T-helper 17 cell (primary cell): Measurements from ENCODE around the gene D2HGDH. TPM values are rescaled to one million over a fixed set of nuclear protein-coding genes. Genes with fewer than 3 reads are reported as not detected.
"Not testable (repeated sequence)": the region's sequence is repeated elsewhere in the genome, so short reads cannot be mapped to it uniquely, and the experiment has no call there.

Experiments
- ATAC-seq: fragments of 150-1000 bp; cut with Tn5 transposase; 2 replicates; pipeline ENCODE4 v1.10.0; 2021; ENCODE audit warnings: mild to moderate bottlenecking, moderate library complexity
- DNase-seq, 3 donors: peaks; one replicate each; pipeline versions ENCODE4 v3.0.0 to v3.0.0-alpha.2; 2020 to 2021
- H3K9me3 ChIP-seq: one replicate; pipeline ENCODE4 v1.7.0; 2013; ENCODE audit warnings: low read length, mild to moderate bottlenecking; ENCODE audit not compliant: control insufficient read depth, poor library complexity, severe bottlenecking
- H3K27ac Mint-ChIP-seq: one replicate; pipeline ENCODE4 v1.8.0; 2022; ENCODE audit warnings: mild to moderate bottlenecking, moderate library complexity, mixed read lengths
- H3K27me3 Mint-ChIP-seq: one replicate; pipeline ENCODE4 v1.8.0; 2022; ENCODE audit warnings: mixed read lengths
- H3K36me3 Mint-ChIP-seq: one replicate; pipeline ENCODE4 v1.8.0; 2022; ENCODE audit warnings: low read depth, mixed read lengths
- H3K4me1 Mint-ChIP-seq: one replicate; pipeline ENCODE4 v1.8.0; 2022; ENCODE audit warnings: mild to moderate bottlenecking, mixed read lengths
- H3K4me3 Mint-ChIP-seq: one replicate; pipeline ENCODE4 v1.8.0; 2022; ENCODE audit warnings: mild to moderate bottlenecking, moderate library complexity, mixed read lengths
- total RNA-seq, 4 donors: library from RNA in 2 of 4; stranded (reverse) in 2 of 4; gene quantifications; one replicate each; pipeline ENCODE4 v1.2.3 and lab custom pipeline; 2022 to 2026

Gene D2HGDH
- total RNA-seq, 2 donors from 2014 or later, result 28.0 to 32.6 TPM

- Mint-ChIP-seq H3K4me1 (peaks cover 7% of the 10 kb centered on the region), H3K27me3 (no peaks in the 10 kb centered on the region), H3K4me3 (no peak overlapping the region), H3K36me3 (peaks cover 14% of the 10 kb centered on the region), H3K27ac (no peak overlapping the region)
- ATAC-seq (no peak), DNase-seq (no peak)
- H3K9me3 ChIP-seq, result no peaks in the 10 kb centered on the region
These were observed 11.7 kb downstream of the D2HGDH start for GRCh38 chr2:241746084-241746483.

DNA sequence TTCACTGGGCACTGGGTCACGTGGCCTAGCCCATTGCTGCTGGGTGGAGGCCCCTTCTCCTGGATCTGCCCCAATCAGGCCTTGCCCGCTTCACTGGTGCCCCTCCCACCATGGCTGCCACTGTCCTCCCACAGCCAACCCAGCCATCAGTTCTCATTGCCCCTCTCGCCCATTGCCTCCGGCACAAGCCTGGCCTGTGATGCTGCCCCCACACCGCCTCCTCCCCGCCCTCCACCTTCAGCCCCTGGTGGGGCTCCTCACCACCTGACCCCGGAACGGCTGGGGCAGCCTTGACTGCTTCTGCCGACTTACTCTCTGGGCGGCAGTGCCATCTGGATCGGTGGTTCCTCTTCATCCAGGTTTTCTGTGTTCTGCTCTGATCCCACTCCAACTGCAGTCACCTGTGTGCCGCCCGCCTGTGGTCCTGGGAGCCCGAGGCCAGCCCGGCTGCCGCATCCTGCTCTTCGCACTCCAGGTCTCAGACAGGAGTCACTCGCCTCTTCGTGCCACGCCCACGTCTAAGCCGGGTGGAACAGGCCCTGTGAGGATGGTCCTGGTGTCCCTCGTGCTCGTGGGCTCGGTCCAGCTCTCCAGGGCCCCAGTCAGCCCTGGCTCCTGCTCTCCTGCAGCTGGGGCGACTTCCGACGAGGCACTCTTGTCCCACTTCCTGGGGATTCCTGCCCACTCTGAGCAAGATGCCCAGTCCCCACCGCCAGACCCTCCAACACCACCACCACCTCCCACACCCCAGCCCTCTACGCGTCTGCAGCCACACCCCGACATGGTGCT lies 14.2 kb downstream of the D2HGDH start:
- Mint-ChIP-seq H3K27me3 (no peaks in the 10 kb centered on the region), H3K36me3 (peaks cover 14% of the 10 kb centered on the region), H3K4me1 (peaks cover 5% of the 10 kb centered on the region), H3K4me3 (no peak overlapping the region), H3K27ac (no peak overlapping the region)
- ATAC-seq (no peak), DNase-seq (no peak)
- no peaks in the 10 kb centered on the region for H3K9me3 ChIP-seq

- no peak for DNase-seq
- H3K9me3 ChIP-seq, result no peaks in the 10 kb centered on the region
- H3K4me3 Mint-ChIP-seq, result no peak overlapping the region
- H3K27me3 Mint-ChIP-seq, result no peaks in the 10 kb centered on the region
- no peak for ATAC-seq
- H3K36me3 Mint-ChIP-seq, result peaks cover 14% of the 10 kb centered on the region
- no peak overlapping the region for H3K27ac Mint-ChIP-seq
- peaks cover 5% of the 10 kb centered on the region for H3K4me1 Mint-ChIP-seq
These were observed 15.8 kb downstream of the D2HGDH start for GRCh38 chr2:241750076-241750840.

- H3K4me1 Mint-ChIP-seq, result no peaks in the 10 kb centered on the region
- no peaks in the 10 kb centered on the region for H3K27me3 Mint-ChIP-seq
- no peak overlapping the region for H3K27ac Mint-ChIP-seq
- H3K9me3 ChIP-seq, result no peaks in the 10 kb centered on the region
- no peak for ATAC-seq
- H3K36me3 Mint-ChIP-seq, result peaks cover 6% of the 10 kb centered on the region
- DNase-seq, result no peak
- H3K4me3 Mint-ChIP-seq, result no peak overlapping the region
These were observed 16.7 kb downstream of the D2HGDH start for GRCh38 chr2:241751152-241751551.

GRCh38 chr2:241751776-241752175 lies 17.3 kb downstream of the D2HGDH start:
- no peak overlapping the region for H3K27ac Mint-ChIP-seq
- no peaks in the 10 kb centered on the region for H3K27me3 Mint-ChIP-seq
- no peak for DNase-seq
- H3K4me3 Mint-ChIP-seq, result no peak overlapping the region
- no peak for ATAC-seq
- H3K4me1 Mint-ChIP-seq, result no peaks in the 10 kb centered on the region
- peaks cover 6% of the 10 kb centered on the region for H3K36me3 Mint-ChIP-seq
- no peaks in the 10 kb centered on the region for H3K9me3 ChIP-seq

- no peaks in the 10 kb centered on the region for H3K27me3 Mint-ChIP-seq
- H3K4me3 Mint-ChIP-seq, result no peak overlapping the region
- H3K36me3 Mint-ChIP-seq, result peaks cover 6% of the 10 kb centered on the region
- ATAC-seq (no peak), DNase-seq (no peak)
- H3K4me1 Mint-ChIP-seq, result no peaks in the 10 kb centered on the region
- H3K9me3 ChIP-seq, result no peaks in the 10 kb centered on the region
- no peak overlapping the region for H3K27ac Mint-ChIP-seq
These were observed 17.8 kb downstream of the D2HGDH start for GRCh38 chr2:241752253-241752652.

- ATAC-seq (no peak), DNase-seq (no peak)
- Mint-ChIP-seq H3K27me3 (no peaks in the 10 kb centered on the region), H3K36me3 (peaks cover 6% of the 10 kb centered on the region), H3K4me3 (no peak overlapping the region), H3K4me1 (no peaks in the 10 kb centered on the region), H3K27ac (no peak overlapping the region)
- H3K9me3 ChIP-seq, result no peaks in the 10 kb centered on the region
These were observed 18.4 kb downstream of the D2HGDH start for GRCh38 chr2:241752689-241753276.

DNA sequence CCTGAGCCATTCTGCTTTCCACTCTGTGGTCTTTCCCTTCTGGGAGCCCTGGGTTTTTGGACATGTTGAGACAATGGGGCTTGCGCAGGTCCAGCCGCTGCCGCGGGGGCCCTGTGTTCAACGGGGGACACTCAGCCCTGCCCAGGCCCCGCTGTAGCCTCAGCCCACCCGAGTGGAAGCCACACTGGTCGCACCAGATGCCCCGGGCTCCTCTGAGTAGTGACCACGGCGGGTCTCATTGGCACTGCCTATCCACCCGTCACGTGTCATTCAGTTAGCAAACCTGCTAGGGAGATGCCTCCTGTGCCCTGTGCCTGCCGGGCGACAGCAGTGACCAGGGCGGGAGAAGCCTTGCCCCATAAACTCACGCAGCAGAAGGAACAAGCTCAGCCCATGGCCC lies 19.1 kb downstream of the D2HGDH start:
- no peak for ATAC-seq
- Mint-ChIP-seq H3K4me1 (peaks cover 3% of the 10 kb centered on the region), H3K36me3 (peaks cover 6% of the 10 kb centered on the region), H3K4me3 (no peak overlapping the region), H3K27me3 (no peaks in the 10 kb centered on the region), H3K27ac (peak overlapping the region; percentile 54)
- H3K9me3 ChIP-seq, result no peaks in the 10 kb centered on the region
- DNase-seq, result no peak

GRCh38 chr2:241754042-241754441 lies 19.6 kb downstream of the D2HGDH start:
- no peak overlapping the region for H3K4me3 Mint-ChIP-seq
- H3K36me3 Mint-ChIP-seq, result peaks cover 6% of the 10 kb centered on the region
- H3K27me3 Mint-ChIP-seq, result no peaks in the 10 kb centered on the region
- peaks cover 3% of the 10 kb centered on the region for H3K4me1 Mint-ChIP-seq
- H3K27ac Mint-ChIP-seq, result peak overlapping the region; percentile 54
- no peaks in the 10 kb centered on the region for H3K9me3 ChIP-seq
- DNase-seq, result no peak
- ATAC-seq, result no peak

DNA sequence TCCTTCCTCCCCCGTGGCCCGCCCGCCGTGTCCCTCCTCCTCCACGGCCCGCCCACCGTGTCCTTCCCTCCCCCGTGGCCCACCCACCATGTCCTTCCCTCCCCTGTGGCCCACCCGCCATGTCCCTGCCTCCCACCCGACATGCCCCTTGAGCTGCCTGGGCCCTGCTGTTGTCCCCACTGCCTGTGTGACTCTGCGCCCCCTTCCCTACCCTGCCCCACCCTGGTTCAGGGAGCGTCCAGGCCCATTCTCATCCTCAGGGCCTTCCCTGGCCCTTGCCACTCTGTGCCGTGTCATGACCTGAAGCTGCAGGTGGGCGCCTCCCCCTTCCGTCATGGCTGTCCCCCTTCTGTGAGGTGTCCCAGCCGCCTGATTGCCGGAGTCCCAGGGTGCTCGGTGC lies 20.7 kb downstream of the D2HGDH start:
- DNase-seq (no peak), ATAC-seq (no peak)
- Mint-ChIP-seq H3K4me3 (no peak overlapping the region), H3K27me3 (no peaks in the 10 kb centered on the region), H3K4me1 (peaks cover 8% of the 10 kb centered on the region), H3K27ac (no peak overlapping the region), H3K36me3 (peaks cover 6% of the 10 kb centered on the region)
- no peaks in the 10 kb centered on the region for H3K9me3 ChIP-seq

- no peaks in the 10 kb centered on the region for H3K27me3 Mint-ChIP-seq
- DNase-seq (no peak), ATAC-seq (no peak)
- peaks cover 7% of the 10 kb centered on the region for H3K36me3 Mint-ChIP-seq
- no peaks in the 10 kb centered on the region for H3K9me3 ChIP-seq
- no peak overlapping the region for H3K27ac Mint-ChIP-seq
- no peak overlapping the region for H3K4me3 Mint-ChIP-seq
- H3K4me1 Mint-ChIP-seq, result peaks cover 10% of the 10 kb centered on the region
These were observed 21.3 kb downstream of the D2HGDH start for GRCh38 chr2:241755777-241756176.

- H3K36me3 Mint-ChIP-seq, result peaks cover 8% of the 10 kb centered on the region
- ATAC-seq, result no peak
These were observed 24.8 kb downstream of the D2HGDH start for GRCh38 chr2:241759067-241759807.

GRCh38 chr2:241759893-241760292 lies 25.5 kb downstream of the D2HGDH start:
- H3K4me3 Mint-ChIP-seq, H3K36me3 Mint-ChIP-seq, DNase-seq, H3K9me3 ChIP-seq, H3K27me3 Mint-ChIP-seq, ATAC-seq: not testable (repeated sequence)
- Mint-ChIP-seq H3K4me1 (peaks cover 23% of the 10 kb centered on the region), H3K27ac (peak overlapping the region; percentile 45)

More at GRCh38 chr2:241759067-241759807, 24.8 kb downstream of the D2HGDH start:
- Mint-ChIP-seq H3K4me1 (peaks cover 23% of the 10 kb centered on the region), H3K4me3 (no peak overlapping the region), H3K27ac (peak overlapping the region; percentile 47), H3K27me3 (no peaks in the 10 kb centered on the region)
- no peaks in the 10 kb centered on the region for H3K9me3 ChIP-seq
- peak in 1 of 3 donors; percentile 1 for DNase-seq
